ENCODE results near the gene MAP3K19. TPM values are rescaled to one million over a fixed set of nuclear protein-coding genes. Genes with fewer than 3 reads are reported as not detected.

The MAP3K19 gene
- total and polyA plus RNA-seq, 7 donors, result not detected

- Histone ChIP-seq H3K27ac (peak overlapping the region in 2 of 4 donors; percentile 33 to 95), H3K4me1 (peaks cover 0 to 51% (median 34%) of the 10 kb centered on the region in 4 donors), H3K9me3 (no peaks in the 10 kb centered on the region), H3K4me3 (no peak overlapping the region), H3K27me3 (no peaks in the 10 kb centered on the region), H3K36me3 (peaks cover 0 to 1% (median 0%) of the 10 kb centered on the region in 4 donors)
- WGBS, 2 donors, result 88 to 93% methylated on average over 2 of the region's 2 CpGs
- TF ChIP-seq EP300 (IDR thresholded peaks at IDR 0.05) (no peak), POLR2A (IDR thresholded peaks at IDR 0.05) (no peak), CTCF (IDR thresholded peaks at IDR 0.05) (no peak), POLR2AphosphoS5 (IDR thresholded peaks at IDR 0.05) (no peak)
- intact Hi-C loops (cut with DNase I), result no loop called here
- no peak for DNase-seq
These were observed 8.0 kb upstream of the MAP3K19 start for GRCh38 chr2:135055182-135055786.

- H3K27ac ChIP-seq, result peak overlapping the region; percentile 90 to 95 (median 91)
- no peak for DNase-seq
- H3K9me3 ChIP-seq, result no peaks in the 10 kb centered on the region
- H3K36me3 ChIP-seq, result no peaks in the 10 kb centered on the region
- TF ChIP-seq POLR2A (IDR thresholded peaks at IDR 0.05), result no peak
- peak overlapping the region; percentile 65 to 78 (median 76) for H3K4me3 ChIP-seq
- WGBS, 2 donors, result 3 to 13% methylated on average over 15 of the region's 15 CpGs
- intact Hi-C loops (cut with DNase I), result loop anchor here (2.0 to 5.0 kb wide), 3 partner anchors 134 to 689 kb away; partner anchors contain the start of genes CCNT2, R3HDM1, UBXN4 and ZRANB3
- H3K4me1 ChIP-seq, result peaks cover 0 to 43% (median 32%) of the 10 kb centered on the region in 4 donors
- H3K27me3 ChIP-seq, result no peaks in the 10 kb centered on the region
These were observed 5.8 kb upstream of the MAP3K19 start for GRCh38 chr2:135052997-135053474.

- no peaks in the 10 kb centered on the region for H3K36me3 ChIP-seq
- peak within 1 kb of the TSS; percentile 90 to 95 (median 91) for H3K27ac ChIP-seq
- DNase-seq, result peak; percentile 80
- H3K9me3 ChIP-seq, result no peaks in the 10 kb centered on the region
- H3K27me3 ChIP-seq, result no peaks in the 10 kb centered on the region
- peak within 1 kb of the TSS; percentile 65 to 78 (median 76) for H3K4me3 ChIP-seq
- intact Hi-C loops (cut with DNase I), result loop anchor here (2.0 to 5.0 kb wide), 3 partner anchors 133 to 690 kb away; partner anchors contain the start of genes CCNT2, R3HDM1, UBXN4 and ZRANB3
- peak; percentile 57 to 86 (median 82) for TF ChIP-seq POLR2AphosphoS5 (IDR thresholded peaks at IDR 0.05)
- TF ChIP-seq EP300 (IDR thresholded peaks at IDR 0.05), result no peak
- peak in 1 of 2 donors; percentile 50 for TF ChIP-seq POLR2A (IDR thresholded peaks at IDR 0.05)
- peaks cover 0 to 40% (median 30%) of the 10 kb centered on the region in 4 donors for H3K4me1 ChIP-seq
- 0 to 1% methylated on average over 45 of the region's 45 CpGs for WGBS, 2 donors
These were observed 5.0 kb upstream of the MAP3K19 start, which contains the start of gene RAB3GAP1 for GRCh38 chr2:135052042-135052876. Gene RAB3GAP1 (plus strand): TSS chr2:135052292. CDS start chr2:135052308, 16 bp downstream.

- no peak for TF ChIP-seq EP300 (IDR thresholded peaks at IDR 0.05)
- no peak for TF ChIP-seq CTCF (IDR thresholded peaks at IDR 0.05)
- no peak for TF ChIP-seq POLR2A (IDR thresholded peaks at IDR 0.05)
- TF ChIP-seq POLR2AphosphoS5 (IDR thresholded peaks at IDR 0.05), result no peak
- Histone ChIP-seq H3K27ac (no peak overlapping the region), H3K4me1 (peaks cover 0 to 28% (median 25%) of the 10 kb centered on the region in 4 donors), H3K4me3 (no peak overlapping the region), H3K27me3 (no peaks in the 10 kb centered on the region), H3K9me3 (no peaks in the 10 kb centered on the region), H3K36me3 (no peaks in the 10 kb centered on the region)
- intact Hi-C loops (cut with DNase I), result loop anchor here (5.0 kb wide), 2 partner anchors 482 to 692 kb away; partner anchors contain the start of genes R3HDM1, UBXN4 and ZRANB3
- no peak for DNase-seq
- WGBS, 2 donors, result 87 to 92% methylated on average over 6 of the region's 6 CpGs
These were observed 3.4 kb upstream of the MAP3K19 start for GRCh38 chr2:135050684-135051083.

- 79 to 81% methylated on average over 3 of the region's 3 CpGs for WGBS, 2 donors
- intact Hi-C loops (cut with DNase I), result loop anchor here (5.0 kb wide), 2 partner anchors 482 to 692 kb away; partner anchors contain the start of genes R3HDM1, UBXN4 and ZRANB3
- TF ChIP-seq POLR2AphosphoS5 (IDR thresholded peaks at IDR 0.05), result no peak
- no peak for TF ChIP-seq CTCF (IDR thresholded peaks at IDR 0.05)
- no peak for TF ChIP-seq POLR2A (IDR thresholded peaks at IDR 0.05)
- no peak for TF ChIP-seq EP300 (IDR thresholded peaks at IDR 0.05)
These were observed 2.9 kb upstream of the MAP3K19 start for GRCh38 chr2:135050132-135050531.

More at GRCh38 chr2:135050132-135050531, 2.9 kb upstream of the MAP3K19 start:
- H3K36me3 ChIP-seq, result no peaks in the 10 kb centered on the region
- no peaks in the 10 kb centered on the region for H3K9me3 ChIP-seq
- no peak overlapping the region for H3K27ac ChIP-seq
- peaks cover 0 to 23% (median 21%) of the 10 kb centered on the region in 4 donors for H3K4me1 ChIP-seq
- no peak overlapping the region for H3K4me3 ChIP-seq
- DNase-seq, result no peak
- H3K27me3 ChIP-seq, result no peaks in the 10 kb centered on the region

Data from sigmoid colon (tissue), 7 donors.